Bone marrow (tissue), 2 donors: Measurements from ENCODE around the gene SEC61A1.
A peak's percentile ranks its signal among the peaks of the same experiment; 100 is the strongest.

ENCODE experiments used
- DNase-seq, 2 donors: peaks; one replicate each; lab custom pipeline; 2025; lab: John Stamatoyannopoulos, UW

SEC61A1 gene

DNA sequence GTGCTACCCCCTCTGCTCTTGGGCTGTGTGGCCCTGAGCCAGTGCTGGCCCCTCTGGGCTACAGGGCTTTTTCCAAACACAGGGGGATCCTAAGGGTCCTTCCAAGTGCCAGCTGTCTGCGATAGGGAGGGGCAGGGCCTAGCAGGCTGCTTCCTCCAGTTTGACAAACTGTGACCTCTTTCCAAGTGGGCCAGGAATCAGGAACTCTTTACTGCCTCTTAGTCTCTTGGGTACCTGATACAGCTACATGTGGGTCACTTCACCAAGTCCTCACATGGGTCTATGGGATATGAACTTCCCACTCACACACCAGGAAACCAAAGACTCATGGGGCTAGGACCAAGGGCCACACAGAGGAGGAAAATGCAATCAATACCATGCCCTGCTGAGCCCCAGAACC is 25.4 kb downstream of the SEC61A1 start:
- DNase-seq, result no peak

DNA sequence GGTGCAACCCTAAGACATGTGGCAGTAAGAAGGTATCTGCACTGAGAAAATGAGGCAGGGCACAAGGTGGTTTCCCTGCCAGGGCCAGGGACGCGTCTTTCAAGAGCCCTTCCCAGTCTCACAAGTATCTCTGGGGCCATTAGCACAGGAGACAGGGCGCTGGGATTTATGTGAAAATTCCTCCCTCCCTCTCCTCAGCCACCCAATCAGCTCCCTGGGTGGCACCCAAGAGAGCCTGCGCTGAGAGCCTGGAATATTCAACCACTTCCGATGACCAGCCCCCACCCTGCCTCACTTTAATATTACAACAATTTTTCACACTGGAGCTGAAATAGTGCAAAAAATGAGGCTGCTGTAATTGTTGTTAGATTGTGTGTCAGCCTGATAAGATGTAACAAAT is 26.1 kb downstream of the SEC61A1 start:
- DNase-seq, result no peak

DNA sequence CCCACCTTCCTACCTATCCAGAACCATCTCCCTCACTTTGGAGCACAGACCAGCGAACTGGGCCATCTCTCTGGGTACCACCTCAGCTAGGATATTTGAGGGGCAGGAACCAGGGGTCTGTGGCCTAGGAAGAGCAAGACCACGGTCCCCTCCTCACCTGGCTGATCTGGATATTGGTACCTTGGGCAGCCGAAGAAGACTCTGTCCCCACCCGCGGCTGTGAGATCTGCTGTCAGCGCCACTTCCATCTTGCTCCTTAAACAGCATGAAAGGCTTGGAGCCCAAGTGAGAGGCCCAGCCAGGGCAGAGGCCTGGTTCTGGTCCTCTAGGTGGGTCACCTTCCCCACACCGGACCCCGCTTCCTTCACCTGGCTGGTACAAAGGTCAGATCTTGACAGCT is 26.6 kb downstream of the SEC61A1 start:
- no peak for DNase-seq

DNA sequence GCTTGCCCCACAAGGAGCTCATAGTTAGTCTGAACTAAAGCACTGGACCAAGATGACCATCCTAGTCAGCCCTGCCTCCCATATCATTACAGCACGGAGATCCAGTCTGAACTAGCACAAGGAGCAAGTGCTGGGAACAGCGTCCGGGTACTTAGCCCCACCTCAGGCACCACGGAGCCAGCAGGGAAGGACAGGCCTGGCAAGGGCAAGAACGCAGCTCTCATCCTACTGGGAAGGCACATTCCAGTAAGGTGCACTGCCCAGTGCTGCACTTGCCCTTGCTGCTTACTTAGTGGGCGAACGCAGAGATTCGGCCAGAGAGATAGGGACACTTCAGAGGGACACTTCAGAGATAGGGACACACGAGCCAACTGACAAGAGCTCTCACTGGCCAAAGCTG is 27.6 kb downstream of the SEC61A1 start:
- DNase-seq, result no peak

DNA sequence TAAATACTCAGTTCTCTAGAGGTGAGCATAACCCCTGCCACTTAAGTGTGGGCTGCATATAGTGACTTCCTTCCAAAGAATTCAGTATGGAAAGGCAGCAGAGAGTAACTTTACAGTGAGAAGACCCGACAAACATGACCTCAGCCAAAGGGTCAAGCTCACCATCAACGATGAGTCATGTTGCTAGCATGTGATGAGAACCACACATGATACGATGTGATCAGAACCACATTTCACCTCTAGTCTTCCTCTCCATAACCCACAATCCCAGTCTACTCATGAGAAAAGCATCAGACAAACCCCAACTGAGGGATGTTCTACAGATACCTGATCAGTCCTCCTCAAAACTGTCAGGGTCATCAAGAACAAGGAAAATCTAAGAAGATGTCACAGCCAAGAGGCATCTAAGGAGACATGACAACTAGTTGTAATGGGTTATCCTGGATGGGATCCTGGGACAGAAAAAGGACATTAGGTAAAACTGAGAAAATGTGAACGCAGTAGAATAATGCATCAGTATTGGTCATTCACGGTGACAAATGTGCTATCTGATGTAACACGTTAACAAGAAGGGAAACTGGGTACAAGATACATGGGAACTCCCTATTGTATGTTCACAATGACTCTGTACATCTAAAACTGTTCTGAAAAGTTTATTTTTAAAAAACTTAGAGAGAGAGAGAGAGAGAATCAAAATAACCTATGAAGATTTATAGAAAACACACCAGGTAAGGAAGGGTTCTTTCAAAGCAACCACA is 28.3 kb downstream of the SEC61A1 start:
- DNase-seq, result no peak

DNA sequence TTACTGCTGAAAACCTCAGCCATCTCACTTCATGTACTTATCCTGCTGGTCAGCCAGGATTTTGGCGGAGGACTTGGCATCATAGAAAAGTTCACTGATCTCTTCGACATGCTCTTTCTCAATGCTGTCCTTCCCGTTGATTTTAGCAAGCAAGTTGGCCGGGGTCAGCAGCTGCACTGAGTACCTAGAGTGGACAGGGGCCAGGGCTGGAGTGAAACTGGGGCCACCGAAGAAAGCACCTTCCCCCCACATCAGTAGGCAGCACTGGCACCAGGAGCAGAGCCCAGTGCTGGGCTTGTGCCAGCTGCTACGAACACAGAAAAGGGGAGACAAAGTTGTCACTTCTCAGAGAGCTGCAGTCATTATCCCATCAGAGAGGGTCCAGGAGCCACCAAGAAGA is 29.0 kb downstream of the SEC61A1 start:
- no peak for DNase-seq

DNA sequence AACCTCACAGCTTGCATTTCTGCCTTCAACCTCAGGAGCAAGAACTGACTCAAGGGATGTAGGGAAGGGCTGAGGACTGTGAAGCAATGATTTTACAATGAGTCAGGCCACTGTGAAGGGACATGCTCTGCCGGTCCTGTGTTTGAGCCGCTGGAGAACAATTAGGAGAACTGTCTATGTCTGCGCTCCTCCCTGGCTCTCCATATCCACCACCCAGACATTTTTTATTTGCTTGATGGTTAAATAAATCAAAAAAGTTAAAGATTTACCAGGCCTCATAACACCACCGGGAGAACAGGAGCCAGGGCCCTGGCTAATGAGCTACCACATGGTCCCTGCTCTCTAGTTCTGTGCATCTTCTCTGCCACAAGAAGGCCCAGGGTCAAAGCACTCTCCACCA is 29.6 kb downstream of the SEC61A1 start:
- DNase-seq, result no peak

DNA sequence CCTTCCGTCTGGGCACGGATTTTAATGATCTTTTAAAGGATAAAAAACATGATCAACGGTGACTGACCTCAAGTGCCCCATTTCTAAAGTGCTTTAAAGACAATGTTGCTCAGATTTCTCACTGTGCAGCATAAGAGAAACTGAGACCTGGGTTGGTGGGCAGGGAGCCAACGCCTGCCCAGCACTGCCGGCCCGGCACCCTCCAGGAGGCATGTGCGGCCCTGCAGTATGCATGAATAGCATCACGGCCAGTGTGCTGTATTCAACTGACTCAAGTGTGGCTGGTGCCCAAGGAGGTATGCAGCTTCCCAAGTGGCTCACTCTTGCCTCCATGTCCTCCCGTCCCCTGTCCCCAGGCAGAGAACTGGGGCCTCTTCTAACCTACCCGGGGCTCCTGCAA is 30.3 kb downstream of the SEC61A1 start:
- no peak for DNase-seq

DNA sequence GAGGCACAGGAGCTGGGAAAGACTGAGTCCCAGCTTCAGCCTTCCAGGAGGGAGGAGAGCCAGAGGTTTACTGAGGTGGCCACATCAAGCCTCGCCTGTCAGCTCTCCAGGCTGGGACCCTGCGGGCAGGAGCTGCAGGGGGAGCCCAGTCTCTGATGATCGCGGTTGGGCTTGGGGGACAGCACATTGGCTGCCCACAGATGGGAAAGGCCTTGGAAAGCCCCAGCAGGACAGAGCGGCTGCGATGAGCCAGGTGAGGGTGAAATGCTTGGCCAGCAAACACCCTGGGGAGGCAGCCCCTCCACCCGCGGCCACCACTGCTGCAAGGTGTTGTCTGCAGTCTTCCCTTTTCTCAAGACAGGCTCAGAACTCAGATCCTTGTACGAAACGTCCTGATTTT is 31.2 kb downstream of the SEC61A1 start:
- no peak for DNase-seq

DNA sequence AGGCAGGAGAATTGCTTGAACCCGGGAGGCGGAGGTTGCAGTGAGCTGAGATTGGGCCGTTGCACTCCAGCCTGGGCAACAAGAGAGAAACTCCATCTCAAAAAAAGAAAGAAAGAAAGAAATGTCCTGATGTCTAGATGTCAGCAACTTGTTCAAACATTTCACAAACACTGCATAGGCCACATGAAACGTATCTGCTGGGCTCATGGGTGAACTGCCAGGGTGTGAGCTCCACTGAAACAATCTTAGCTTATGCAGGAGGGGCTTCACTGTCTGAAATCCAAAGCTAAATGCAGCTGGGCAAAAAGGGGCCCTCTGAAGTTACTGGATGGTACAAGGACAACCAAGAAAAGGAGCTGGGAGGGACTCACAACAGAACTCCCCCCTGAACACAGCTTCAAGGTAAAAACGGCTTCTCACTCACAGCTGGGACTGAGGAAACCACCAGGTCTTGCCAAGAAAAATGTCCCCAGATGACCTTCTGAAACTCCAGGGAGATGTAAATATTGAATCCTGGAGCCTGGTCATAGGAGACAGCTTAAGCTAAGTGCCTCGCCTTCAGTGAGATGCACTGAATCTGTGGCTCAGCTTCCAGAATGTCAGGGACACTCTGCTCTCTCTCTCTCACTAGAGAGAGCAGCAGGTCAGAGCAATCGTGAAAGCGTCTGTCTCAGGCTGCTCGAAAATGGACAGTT is 31.9 kb downstream of the SEC61A1 start:
- no peak for DNase-seq

DNA sequence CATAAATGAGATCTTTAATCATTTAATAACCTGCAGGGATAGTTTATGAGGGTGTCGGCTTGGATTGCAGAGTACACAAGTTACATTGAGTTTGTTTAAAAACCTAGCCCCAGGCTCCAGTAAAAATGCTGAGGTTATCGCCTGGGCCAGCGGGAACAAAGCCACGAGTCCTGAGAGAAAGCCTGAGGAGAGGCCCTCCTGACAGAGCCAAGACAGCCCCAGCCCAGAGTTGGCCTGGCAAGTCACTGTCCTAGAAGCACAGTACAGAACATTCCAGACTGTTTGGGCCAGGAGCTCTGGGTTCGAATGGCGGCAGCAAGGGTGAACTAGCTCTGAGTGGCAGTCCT is 32.4 kb downstream of the SEC61A1 start:
- no peak for DNase-seq

DNA sequence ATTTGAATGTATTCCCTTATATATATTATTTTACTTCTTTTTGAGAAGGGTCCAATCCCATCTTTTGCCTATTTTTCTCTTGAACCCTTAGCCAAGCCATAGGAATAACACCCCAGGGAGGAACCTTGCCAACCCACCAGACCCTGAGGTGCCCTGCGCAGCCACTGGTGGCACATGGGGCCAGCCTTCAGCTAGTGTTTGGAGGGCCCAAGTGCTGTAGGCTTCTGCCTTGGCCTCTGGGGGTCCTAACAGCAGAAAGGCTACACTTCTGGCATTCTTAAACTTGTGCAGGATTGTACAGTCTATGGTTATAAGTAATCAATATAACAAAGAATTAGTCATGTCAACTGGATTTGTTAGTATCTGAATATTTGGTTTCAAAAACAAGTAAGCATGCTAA is 36.9 kb downstream of the SEC61A1 start:
- no peak for DNase-seq

DNA sequence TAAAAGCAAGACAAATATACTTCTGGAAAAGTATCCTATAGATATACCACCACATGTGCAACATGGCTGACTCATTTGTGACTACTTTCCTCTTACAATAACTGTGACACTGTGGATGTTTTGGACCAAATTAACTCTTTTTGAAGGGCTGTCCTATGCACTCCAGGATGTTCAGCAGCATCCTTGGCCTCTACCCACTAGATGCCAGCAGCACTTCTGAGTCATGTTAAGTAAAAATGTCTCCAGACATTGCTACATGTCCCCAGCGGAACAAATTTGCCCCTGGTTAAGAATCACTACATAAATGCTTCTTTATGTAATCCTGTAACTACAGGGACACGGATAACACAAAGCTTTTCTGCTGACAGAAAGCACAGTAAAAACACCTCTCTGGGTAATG is 39.3 kb downstream of the SEC61A1 start:
- no peak for DNase-seq

DNA sequence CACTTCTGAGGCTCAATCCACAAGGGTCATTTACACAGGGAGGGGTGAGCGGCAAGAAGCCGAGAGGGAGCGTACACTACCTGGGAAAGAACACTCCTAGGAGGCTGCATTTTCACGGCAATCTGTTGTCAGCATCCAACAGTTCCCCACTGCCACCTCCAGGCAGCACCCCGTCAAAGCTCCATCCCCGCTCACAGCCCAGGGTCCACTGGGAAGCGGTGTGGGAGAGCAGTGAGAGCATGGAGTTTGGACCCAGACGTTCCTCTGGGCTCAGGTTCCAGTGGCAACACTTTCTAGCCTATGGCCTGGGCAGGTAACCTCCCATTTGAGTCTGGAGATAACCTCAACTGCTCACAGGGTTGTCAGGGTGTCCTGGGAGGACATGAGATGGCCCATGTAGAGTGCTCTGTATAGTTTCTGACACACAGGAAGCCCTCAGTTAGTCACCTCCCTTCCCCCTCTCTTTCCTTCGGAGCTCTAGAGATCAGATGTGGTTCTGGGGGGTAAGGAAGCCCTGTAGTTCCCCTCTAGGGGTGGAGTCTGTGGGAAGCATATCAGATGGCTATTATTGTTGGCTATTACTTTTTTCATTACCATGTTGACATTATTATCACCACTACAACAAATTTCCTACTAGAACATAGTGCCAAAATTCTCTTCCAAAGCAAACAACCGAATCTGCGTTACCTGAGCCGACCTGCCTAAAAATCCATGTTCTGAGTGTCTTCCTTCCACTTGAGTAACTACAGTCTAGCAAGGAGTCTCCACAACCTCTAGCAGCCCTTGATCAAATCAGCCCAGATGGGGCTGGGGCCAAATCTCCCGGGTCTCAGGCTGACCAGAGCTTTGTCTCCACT is 42.3 kb downstream of the SEC61A1 start:
- peak in 1 of 2 donors; percentile 70 for DNase-seq

DNA sequence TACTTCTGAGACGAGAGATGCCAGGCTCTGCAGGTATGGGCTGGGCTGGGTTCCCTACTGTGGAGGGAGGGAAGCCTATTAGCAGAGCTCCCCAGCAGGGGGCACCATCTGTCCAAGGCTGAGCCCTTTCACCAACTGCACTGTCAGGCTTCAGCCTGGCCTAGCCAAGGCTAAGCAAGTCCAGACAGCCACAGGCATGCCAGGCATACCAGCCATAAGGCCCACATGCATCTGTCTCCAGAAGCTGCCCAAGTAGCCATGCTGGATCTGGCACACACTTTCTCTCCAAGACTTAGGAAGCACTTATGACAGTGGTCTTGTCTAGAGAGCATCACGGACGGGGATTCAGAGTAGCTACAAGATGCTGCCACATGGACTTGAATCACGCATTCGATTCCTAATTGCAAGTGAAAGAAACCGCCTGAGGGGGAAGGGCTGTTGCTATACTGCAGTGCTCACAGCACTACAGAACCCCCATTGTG is 43.0 kb downstream of the SEC61A1 start:
- peak; percentile 5 to 36 for DNase-seq

DNA sequence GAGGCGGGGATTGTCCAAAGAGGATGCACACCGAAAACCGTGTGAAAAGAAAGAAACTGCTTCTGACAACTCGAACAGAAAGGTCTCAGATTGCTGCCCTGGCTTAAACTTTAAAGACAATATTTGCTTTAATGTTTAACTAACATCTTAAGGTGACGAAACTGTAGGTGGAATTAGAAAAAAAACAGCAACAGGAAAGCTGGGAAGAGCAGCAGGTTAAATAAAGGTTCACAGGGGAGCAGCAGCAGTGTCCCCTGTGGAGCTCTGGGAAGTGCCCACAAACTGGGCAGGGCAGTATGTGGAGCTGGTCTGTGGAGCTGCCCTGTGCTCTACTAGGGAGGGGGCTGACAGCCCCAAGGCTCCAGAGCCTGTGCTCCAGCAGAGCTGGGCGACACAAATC is 46.0 kb downstream of the SEC61A1 start:
- no peak for DNase-seq

DNA sequence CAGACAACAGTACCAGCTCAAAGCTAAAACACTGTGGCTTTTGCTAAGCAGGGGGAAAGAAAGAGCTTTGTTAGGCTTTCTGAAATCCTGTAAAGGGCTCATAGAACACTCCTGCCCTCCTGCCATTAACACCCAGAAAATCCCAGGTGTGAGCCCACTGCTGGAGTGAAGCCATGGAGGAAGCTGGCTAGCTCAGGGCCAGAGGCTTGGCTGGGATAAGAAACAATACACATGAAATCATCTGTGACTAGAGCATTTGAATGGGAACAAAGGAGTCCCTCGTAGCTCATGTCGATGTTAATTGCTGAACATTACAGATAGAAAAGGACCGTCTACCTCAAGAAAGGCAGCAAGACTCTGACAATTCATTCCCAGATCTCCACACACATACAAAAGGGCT is 47.9 kb downstream of the SEC61A1 start:
- no peak for DNase-seq

DNA sequence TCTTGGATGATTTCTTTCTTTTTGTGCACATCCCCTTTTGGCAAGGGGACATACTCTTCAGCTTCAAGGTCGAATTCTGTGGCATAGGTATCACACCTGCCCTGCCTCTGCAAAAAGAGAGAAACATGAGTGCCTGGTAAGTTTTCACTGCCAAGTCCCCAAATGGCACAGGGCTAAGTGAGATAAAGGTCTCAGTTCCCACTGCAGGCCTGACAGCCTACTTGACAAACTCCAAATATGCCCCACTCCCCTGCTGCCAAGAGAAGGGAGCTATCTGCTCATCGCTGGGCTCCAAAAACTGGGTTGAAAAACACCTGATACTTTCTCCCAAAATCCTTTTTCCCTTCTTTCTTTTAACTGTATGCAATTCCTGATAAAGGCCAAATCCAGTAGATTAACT is 48.4 kb downstream of the SEC61A1 start:
- DNase-seq, result no peak

DNA sequence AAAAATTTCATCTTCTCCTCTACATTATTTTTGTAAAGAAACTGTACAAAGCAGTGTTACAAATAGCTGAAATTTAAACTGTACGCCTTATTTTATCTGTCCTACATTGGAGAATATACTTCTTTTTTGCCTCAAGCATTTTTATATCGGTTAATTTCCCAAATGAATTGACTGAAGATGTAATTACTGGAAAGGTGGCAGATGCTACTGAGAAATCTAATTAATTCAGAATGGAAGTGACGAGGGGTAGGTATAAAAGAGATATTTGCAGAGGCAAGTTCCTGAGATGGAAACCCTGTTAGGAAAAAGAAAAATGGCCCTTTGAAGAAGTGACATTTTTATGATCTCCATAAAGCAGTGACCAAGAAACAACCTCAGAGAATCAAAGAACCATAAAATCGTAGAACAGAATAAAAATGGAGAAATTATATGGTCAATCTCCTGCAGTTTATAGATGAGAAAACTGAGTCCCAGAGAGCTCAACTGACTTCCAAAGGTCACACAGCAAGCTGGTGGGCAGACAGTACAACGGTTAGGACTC is 51.0 kb downstream of the SEC61A1 start:
- DNase-seq, result no peak

DNA sequence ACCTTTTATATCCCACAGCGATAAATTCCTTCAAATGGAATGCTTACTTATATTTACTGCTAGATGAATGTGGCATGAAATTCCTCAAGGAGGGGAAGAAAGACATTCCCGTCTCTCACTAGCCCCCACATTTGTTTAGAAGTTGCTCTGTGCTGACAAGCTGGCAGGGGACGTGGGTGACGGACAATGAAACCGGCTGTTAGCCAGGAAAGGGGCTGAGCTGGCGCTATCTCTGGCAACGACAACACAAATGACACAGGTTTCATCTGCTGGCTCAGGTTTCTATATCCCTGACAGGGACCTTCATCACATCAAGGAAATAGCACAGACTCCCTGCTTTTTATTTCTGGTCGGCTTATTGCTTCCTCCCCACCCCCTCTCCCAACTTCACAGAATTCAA is 55.6 kb downstream of the SEC61A1 start:
- DNase-seq, result no peak

DNA sequence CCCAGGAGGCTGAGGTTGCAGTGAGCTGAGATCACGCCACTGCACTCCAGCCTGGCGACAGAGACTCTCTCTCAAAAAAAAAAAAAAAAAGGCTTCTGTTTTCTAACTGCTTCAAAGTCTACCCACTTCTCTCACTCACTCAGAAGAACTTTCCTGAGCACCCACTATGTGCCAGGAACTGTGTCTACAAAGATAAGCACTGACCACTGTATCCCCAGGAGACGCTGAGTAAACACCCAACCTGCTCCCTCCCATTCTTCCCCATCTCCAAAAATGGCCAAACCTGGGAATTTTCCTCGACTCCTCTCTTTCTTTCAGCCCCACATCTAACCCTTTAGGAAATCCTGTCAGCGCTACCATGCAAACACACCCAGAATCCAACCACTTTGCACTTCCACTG is 58.9 kb downstream of the SEC61A1 start:
- DNase-seq, result no peak

DNA sequence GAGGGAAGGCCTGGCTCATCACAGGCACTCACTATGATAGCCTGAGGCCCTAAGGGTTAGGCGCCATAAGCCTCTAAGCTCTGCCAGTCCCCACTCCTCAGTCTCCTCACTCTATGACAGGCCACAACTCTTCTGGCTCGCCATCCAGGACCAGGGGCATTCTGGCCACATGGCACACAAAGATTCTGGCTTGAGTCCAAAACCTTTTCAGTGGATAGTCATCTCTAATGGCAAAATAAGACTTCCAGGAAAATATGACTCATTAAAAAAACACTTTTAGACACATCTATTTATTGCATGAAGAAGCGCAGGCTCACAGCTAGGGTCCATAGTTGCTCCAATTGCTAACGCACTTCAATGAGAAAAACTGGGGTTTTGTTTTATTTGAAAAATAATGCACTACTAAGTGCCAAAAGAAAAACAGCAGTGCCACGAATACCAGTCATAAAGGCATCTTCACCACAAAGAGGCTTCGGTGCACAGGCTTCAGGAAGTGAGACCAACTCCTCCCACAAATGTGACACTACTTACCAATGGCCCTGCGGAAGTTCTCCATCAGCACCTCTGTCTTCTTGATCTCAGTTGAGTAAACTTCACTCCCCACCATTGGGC is 60.2 kb downstream of the SEC61A1 start:
- peak in 1 of 2 donors; percentile 27 for DNase-seq
